ENCODE data around the gene SPATA6L.

The SPATA6L gene

GRCh38 chr9:4679268-4680172 is 13.2 kb upstream of the SPATA6L start, which contains the start of gene CDC37L1:
Gene CDC37L1, plus strand, starts transcription at chr9:4679569. Its CDS starts 199 bp downstream, at chr9:4679768.
- peak within 1 kb of the TSS; percentile 82 for H3K4me3 ChIP-seq
- H4K20me1 ChIP-seq, result peaks cover 14% of the 10 kb centered on the region
- TF ChIP-seq Cebpa-rat (IDR thresholded peaks at IDR 0.05), result no peak
- peak within 1 kb of the TSS; percentile 94 for H3K27ac ChIP-seq
- H3K9me3 ChIP-seq, result no peaks in the 10 kb centered on the region
- H3K36me3 ChIP-seq, result peaks cover 12% of the 10 kb centered on the region
- H3K27me3 ChIP-seq, result no peaks in the 10 kb centered on the region
- H3K4me2 ChIP-seq, result peak within 1 kb of the TSS; percentile 79
- peak within 1 kb of the TSS; percentile 91 for H3K9ac ChIP-seq
- H3K4me1 ChIP-seq, result peaks cover 22% of the 10 kb centered on the region

GRCh38 chr9:4678679-4679267 is 12.5 kb upstream of the SPATA6L start:
- TF ChIP-seq Cebpa-rat (IDR thresholded peaks at IDR 0.05), result no peak
- Histone ChIP-seq H3K36me3 (peaks cover 7% of the 10 kb centered on the region), H3K4me3 (peak overlapping the region; percentile 82), H3K4me1 (peaks cover 22% of the 10 kb centered on the region), H3K4me2 (peak overlapping the region; percentile 78), H3K27me3 (no peaks in the 10 kb centered on the region), H4K20me1 (peaks cover 6% of the 10 kb centered on the region), H3K27ac (peak overlapping the region; percentile 94), H3K9ac (peak overlapping the region; percentile 91), H3K9me3 (no peaks in the 10 kb centered on the region)

GRCh38 chr9:4677392-4677791 is 11.1 kb upstream of the SPATA6L start:
- Histone ChIP-seq H3K27me3 (no peaks in the 10 kb centered on the region), H3K27ac (no peak overlapping the region), H3K9me3 (no peaks in the 10 kb centered on the region), H3K4me2 (no peak overlapping the region), H3K36me3 (no peaks in the 10 kb centered on the region), H3K4me1 (peaks cover 22% of the 10 kb centered on the region), H3K4me3 (no peak overlapping the region), H3K9ac (no peak overlapping the region), H4K20me1 (no peaks in the 10 kb centered on the region)
- TF ChIP-seq Cebpa-rat (IDR thresholded peaks at IDR 0.05), result no peak

- H3K27me3 ChIP-seq, result no peaks in the 10 kb centered on the region
- no peaks in the 10 kb centered on the region for H3K36me3 ChIP-seq
- no peak overlapping the region for H3K27ac ChIP-seq
- H3K4me2 ChIP-seq, result no peak overlapping the region
- peaks cover 10% of the 10 kb centered on the region for H3K4me1 ChIP-seq
- TF ChIP-seq Cebpa-rat (IDR thresholded peaks at IDR 0.05), result no peak
- H3K9me3 ChIP-seq, result no peaks in the 10 kb centered on the region
- no peak overlapping the region for H3K9ac ChIP-seq
- no peaks in the 10 kb centered on the region for H4K20me1 ChIP-seq
- no peak overlapping the region for H3K4me3 ChIP-seq
Observed at GRCh38 chr9:4674783-4675182, 8.5 kb upstream of the SPATA6L start.

- Histone ChIP-seq H3K4me3 (no peak overlapping the region), H3K9me3 (no peaks in the 10 kb centered on the region), H3K4me2 (no peak overlapping the region), H3K27ac (no peak overlapping the region), H3K27me3 (no peaks in the 10 kb centered on the region), H3K4me1 (no peaks in the 10 kb centered on the region), H3K9ac (no peak overlapping the region), H4K20me1 (no peaks in the 10 kb centered on the region), H3K36me3 (no peaks in the 10 kb centered on the region)
- no peak for TF ChIP-seq Cebpa-rat (IDR thresholded peaks at IDR 0.05)
Observed at GRCh38 chr9:4671737-4672136, 5.5 kb upstream of the SPATA6L start.

- TF ChIP-seq Cebpa-rat (IDR thresholded peaks at IDR 0.05), result no peak
- Histone ChIP-seq H3K9me3 (no peaks in the 10 kb centered on the region), H3K27me3 (no peaks in the 10 kb centered on the region), H3K36me3 (no peaks in the 10 kb centered on the region), H3K4me1 (no peaks in the 10 kb centered on the region), H4K20me1 (no peaks in the 10 kb centered on the region), H3K4me3 (no peak overlapping the region), H3K9ac (no peak overlapping the region), H3K27ac (no peak overlapping the region), H3K4me2 (no peak overlapping the region)
Observed at GRCh38 chr9:4670591-4670990, 4.3 kb upstream of the SPATA6L start.

- no peak overlapping the region for H3K4me2 ChIP-seq
- no peaks in the 10 kb centered on the region for H3K27me3 ChIP-seq
- no peak overlapping the region for H3K4me3 ChIP-seq
- peaks cover 6% of the 10 kb centered on the region for H3K4me1 ChIP-seq
- H3K9me3 ChIP-seq, result no peaks in the 10 kb centered on the region
- TF ChIP-seq Cebpa-rat (IDR thresholded peaks at IDR 0.05), result no peak
- no peak overlapping the region for H3K27ac ChIP-seq
- no peaks in the 10 kb centered on the region for H3K36me3 ChIP-seq
- H3K9ac ChIP-seq, result no peak overlapping the region
- no peaks in the 10 kb centered on the region for H4K20me1 ChIP-seq
Observed at GRCh38 chr9:4669890-4670289, 3.6 kb upstream of the SPATA6L start.

- Histone ChIP-seq H4K20me1 (no peaks in the 10 kb centered on the region), H3K27me3 (no peaks in the 10 kb centered on the region), H3K9ac (no peak overlapping the region), H3K27ac (no peak overlapping the region), H3K4me1 (peaks cover 19% of the 10 kb centered on the region), H3K4me2 (no peak overlapping the region), H3K9me3 (no peaks in the 10 kb centered on the region), H3K36me3 (no peaks in the 10 kb centered on the region), H3K4me3 (no peak overlapping the region)
- no peak for TF ChIP-seq Cebpa-rat (IDR thresholded peaks at IDR 0.05)
Observed at GRCh38 chr9:4668604-4669003, 2.3 kb upstream of the SPATA6L start.

GRCh38 chr9:4667681-4668080 is 1.4 kb upstream of the SPATA6L start:
- no peak overlapping the region for H3K9ac ChIP-seq
- H3K27ac ChIP-seq, result no peak overlapping the region
- no peak overlapping the region for H3K4me2 ChIP-seq
- H3K4me1 ChIP-seq, result peaks cover 28% of the 10 kb centered on the region
- no peak for TF ChIP-seq Cebpa-rat (IDR thresholded peaks at IDR 0.05)
- H3K4me3 ChIP-seq, result no peak overlapping the region
- H3K27me3 ChIP-seq, result no peaks in the 10 kb centered on the region
- no peaks in the 10 kb centered on the region for H3K36me3 ChIP-seq
- no peaks in the 10 kb centered on the region for H4K20me1 ChIP-seq
- no peaks in the 10 kb centered on the region for H3K9me3 ChIP-seq

- Histone ChIP-seq H3K27me3 (no peaks in the 10 kb centered on the region), H3K9ac (no peak overlapping the region), H4K20me1 (no peaks in the 10 kb centered on the region), H3K9me3 (no peaks in the 10 kb centered on the region), H3K4me2 (peak overlapping the region; percentile 93), H3K27ac (no peak overlapping the region), H3K4me1 (peaks cover 40% of the 10 kb centered on the region), H3K36me3 (no peaks in the 10 kb centered on the region), H3K4me3 (no peak overlapping the region)
- no peak for TF ChIP-seq Cebpa-rat (IDR thresholded peaks at IDR 0.05)
Observed at GRCh38 chr9:4665357-4665756, 923 bp downstream of the SPATA6L start.
